HG03575 (cell line): ENCODE results near the gene BAD.

Source experiments
- ATAC-seq: cut with Tn5 transposase; IDR thresholded peaks from one replicate; pipeline ENCODE4 v1.9.1; 2021; ENCODE audit not compliant: unreplicated experiment, insufficient number of reproducible peaks, low FRiP score; ENCODE audit errors: extremely low read depth

Gene BAD

DNA sequence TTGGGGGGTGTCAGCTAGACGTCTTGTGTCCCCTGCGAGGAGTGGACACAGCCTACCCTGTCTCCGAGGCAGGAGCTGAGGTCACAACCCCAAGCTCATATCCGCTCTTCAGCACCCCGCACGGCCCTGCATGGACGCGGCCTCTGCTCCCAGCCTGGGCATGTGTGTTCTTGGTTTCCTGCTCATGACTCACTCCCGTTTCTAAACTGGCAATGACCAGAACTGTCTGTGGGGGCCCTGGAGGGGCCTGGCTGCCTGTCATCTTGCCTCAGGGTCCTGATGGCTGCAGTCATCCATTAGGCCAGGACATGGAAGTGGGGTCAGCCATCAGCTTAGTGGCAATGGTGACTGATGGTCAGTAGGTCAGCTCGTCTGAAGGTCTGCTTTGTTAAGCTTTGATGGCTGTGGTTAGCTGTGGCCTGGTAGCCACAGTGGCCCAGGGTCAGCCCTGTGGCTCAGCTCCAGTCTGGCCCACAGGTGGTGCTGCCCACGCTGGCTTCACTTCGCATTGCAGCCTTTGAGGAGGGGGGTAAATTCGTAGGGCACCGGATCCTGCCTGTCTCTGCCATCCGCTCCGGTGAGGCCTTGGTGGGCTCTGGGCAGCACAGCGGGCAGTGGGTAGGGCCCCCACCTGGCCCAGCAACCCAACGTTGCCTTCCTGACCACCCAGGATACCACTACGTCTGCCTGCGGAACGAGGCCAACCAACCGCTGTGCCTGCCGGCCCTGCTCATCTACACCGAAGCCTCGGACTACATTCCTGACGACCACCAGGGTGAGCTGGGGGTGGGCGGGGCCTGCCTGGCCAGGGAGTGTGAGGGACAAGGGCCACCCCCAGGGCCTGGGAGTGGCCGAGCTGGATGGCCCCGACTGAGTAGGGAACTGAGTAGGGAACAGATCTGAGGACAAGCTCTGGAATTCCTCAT lies 21.2 kb downstream of the BAD start:
- ATAC-seq, result no peak

DNA sequence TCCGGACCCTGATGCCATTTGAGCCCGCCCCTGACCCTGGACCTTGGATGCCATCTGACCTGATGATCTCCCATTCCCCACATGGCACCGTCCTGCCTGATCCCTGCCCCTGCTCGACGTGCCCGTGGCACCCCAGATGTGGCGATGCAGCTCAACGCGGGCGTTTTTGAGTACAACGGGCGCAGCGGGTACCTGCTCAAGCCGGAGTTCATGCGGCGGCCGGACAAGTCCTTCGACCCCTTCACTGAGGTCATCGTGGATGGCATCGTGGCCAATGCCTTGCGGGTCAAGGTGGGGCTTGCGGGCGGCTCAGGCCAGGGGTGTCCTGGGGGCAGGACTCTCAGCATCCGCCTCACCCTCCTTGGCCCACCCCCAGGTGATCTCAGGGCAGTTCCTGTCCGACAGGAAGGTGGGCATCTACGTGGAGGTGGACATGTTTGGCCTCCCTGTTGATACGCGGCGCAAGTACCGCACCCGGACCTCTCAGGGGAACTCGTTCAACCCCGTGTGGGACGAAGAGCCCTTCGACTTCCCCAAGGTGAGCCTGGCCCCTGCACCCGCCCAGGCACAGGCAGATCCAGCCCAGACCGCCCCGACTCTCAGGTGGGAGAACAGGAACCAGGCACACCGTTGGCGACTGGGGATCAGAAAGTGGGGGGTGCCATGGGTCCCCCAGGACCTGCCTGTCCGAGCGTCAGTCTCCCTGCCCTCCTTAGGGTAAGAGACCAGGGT lies 22.0 kb downstream of the BAD start:
- no peak for ATAC-seq

DNA sequence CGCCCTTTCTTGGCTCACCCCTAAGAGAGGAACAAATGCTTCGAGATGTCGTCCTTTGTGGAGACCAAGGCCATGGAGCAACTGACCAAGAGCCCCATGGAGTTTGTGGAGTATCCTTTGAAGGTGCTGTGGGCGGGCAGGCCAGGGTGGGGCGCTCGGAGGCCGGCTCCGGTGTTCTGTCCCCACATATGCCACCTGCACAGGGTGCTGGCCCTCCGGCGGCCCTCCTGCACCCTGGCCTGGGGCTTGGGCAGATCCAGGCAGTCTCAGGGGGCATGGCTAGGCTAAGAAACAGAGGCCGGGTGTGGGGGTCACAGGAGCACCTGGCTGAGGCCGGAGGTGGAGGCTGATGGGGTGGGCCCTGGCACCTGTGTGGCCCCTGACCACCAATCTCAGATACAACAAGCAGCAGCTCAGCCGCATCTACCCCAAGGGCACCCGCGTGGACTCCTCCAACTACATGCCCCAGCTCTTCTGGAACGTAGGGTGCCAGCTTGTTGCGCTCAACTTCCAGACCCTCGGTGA lies 22.8 kb downstream of the BAD start:
- no peak for ATAC-seq

DNA sequence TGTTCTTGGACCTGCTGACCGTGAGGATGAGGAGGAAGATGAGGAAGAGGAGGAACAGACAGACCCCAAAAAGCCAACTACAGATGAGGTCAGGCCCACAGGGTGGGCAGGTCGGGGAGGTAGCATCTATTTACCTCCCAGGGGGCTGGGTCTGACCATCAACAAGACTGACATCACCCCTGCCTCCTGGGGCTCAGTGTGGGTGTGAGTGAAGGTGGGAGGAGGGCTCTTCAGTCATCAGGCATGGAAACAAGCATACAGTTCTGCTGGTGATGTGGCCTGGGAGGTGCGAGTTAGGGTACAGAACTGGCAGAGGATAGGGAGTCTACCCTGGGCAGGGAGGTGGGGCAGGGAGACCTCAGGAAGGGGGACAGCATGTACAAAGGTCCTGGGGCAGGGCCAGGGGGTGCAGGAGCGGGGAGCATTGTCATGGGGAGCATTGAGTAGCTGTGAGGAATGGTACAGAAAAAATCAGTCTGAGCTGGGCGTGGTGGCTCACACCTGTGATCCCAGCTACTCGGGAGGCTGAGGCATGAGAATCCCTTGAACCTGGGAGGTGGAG lies 24.2 kb downstream of the BAD start:
- no peak for ATAC-seq

DNA sequence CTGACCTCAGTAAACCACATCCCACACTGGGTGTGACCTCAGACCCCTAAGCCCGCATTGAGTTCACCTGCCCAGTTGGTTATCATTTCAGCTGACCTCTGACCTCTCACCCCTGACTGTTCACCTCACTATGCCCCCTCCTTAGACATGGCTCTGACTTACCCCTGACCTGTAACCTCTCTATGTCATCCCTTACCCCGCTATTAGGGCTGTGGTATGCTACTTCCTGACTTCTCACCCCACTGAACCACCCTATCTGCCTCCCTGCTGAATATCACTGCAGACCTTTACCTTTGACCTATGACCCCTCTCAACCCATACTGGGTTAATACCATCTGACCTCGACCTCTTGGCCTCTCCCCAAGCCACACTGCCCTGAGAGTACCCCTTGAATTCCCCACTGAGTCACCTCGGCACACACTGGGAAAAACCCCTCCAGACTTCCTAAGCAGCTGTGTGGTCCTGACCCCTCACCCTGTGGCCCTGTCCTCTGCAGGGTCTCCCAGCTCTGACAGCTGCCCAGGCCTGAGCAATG lies 24.9 kb downstream of the BAD start:
- no peak for ATAC-seq

DNA sequence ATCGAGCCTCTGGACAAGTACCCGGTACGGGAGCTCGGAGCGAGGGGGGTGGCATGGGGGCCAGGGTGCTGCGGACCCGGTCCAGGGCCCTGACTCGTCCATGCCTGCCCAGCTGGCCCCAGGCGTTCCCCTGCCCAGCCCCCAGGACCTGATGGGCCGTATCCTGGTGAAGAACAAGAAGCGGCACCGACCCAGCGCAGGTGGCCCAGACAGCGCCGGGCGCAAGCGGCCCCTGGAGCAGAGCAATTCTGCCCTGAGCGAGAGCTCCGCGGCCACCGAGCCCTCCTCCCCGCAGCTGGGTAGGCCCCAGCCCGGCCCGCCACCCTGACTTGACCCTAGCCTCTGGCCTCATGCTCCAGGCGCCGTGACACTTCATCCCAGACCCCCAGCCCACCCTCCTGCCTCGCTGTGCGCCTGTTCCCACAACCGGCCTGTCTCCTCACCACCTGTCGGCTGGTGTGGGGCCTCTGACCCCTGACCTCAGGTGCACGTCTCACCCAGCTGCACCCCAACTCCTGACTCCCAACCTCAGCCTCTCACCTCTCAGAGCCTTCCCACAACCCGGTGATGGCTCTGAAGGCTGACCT lies 25.4 kb downstream of the BAD start:
- ATAC-seq, result no peak

DNA sequence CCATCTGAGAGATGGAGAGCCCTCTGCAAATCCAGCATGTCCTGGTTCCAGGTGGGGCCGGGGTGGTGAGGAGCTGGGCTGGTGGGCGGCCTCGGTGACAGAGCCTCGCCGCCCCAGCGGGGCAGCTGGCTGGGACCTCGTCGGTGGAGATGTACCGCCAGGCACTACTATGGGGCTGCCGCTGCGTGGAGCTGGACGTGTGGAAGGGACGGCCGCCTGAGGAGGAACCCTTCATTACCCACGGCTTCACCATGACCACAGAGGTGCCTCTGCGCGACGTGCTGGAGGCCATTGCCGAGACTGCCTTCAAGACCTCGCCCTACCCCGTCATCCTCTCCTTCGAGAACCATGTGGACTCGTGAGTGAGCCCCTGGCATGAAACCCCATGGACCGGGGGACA lies 26.1 kb downstream of the BAD start:
- ATAC-seq, result no peak

DNA sequence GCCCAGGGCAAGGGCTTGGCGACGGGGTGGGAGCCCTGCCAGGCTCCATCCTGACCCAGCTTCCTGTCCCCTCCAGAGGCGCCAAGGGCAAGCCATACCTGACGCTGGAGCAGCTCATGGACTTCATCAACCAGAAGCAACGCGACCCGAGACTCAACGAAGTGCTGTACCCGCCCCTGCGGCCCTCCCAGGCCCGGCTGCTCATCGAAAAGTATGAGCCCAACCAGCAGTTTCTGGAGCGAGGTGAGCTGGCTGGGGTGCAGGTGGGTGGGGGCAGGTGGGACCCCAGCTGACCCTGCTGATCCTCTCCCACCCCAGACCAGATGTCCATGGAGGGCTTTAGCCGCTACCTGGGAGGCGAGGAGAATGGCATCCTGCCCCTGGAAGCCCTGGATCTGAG lies 28.2 kb downstream of the BAD start:
- no peak for ATAC-seq

DNA sequence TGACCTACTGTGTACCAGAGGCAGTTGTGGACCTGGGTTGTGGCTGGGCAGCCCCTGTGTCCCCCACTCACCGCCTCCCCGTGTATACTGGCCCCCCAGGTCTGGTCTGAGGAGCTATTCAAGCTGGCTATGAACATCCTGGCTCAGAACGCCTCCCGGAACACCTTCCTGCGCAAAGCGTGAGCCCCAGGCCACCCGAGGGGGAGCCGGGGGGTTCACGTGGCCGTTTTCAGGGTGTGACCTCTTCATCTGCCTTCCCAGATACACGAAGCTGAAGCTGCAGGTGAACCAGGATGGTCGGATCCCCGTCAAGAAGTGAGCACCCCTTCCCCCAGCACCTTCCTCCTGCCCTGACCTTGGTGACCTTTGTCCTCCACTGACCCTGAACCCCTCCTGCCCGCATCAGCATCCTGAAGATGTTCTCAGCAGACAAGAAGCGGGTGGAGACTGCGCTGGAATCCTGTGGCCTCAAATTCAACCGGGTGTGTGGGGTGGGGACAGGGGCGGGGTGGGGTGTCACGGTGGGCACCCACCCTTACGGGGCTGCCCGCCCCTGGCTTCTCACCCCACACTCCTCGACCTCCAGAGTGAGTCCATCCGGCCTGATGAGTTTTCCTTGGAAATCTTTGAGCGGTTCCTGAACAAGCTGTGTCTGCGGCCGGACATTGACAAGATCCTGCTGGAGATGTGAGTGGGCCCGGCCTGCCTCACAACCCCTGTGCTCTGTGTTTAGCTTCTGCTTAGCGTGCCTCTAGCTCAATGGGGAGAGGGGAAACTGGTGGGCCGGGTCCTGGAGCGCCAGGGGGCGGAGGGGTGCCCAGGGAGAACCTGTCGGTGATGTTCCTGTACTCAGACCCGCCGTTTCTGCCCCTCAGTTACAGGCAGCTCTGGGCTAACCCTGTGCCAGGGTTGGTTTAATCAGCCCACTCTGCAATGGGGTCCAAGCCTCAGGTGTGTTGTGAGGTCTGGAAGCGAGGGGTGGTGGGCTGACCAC lies 29.0 kb downstream of the BAD start:
- ATAC-seq, result no peak

DNA sequence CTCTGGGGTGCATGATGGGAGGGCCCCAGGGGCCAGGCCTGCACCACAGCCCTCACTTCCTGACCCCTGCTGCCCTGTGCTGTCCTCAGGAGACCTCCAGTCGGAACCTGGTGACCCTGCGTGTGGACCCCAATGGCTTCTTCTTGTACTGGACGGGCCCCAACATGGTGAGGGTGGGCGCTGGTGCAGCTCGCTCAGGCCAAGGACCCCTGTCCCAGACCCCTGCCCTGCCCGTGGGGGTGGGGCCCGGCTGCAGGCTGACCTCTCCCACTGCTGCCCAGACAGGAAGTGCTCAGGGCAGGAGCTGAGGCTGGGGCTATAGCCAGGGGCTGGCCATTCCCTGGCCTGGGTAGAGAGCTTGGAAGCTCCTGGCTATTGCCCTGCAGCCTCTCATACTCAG lies 30.1 kb downstream of the BAD start:
- no peak for ATAC-seq

DNA sequence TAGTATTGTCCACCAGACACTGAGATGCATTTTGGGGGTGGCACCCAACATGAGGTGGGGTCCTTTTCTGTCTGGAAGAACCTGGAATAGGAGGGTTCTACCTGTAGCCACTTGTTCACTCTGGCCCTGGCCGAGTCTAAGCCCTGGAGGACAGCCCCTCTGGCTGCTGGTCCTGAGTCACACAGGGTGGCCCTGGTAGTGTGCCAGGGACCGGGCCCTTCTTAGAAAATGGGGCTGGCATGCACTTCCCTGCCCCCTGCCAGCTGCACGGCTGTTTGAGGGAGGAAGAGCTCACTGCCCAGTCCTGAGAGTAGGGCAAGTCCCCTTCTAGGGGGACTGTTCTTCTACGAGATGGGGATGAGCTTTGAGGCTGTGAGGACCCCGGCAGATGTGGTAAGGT lies 31.0 kb downstream of the BAD start:
- ATAC-seq, result no peak

DNA sequence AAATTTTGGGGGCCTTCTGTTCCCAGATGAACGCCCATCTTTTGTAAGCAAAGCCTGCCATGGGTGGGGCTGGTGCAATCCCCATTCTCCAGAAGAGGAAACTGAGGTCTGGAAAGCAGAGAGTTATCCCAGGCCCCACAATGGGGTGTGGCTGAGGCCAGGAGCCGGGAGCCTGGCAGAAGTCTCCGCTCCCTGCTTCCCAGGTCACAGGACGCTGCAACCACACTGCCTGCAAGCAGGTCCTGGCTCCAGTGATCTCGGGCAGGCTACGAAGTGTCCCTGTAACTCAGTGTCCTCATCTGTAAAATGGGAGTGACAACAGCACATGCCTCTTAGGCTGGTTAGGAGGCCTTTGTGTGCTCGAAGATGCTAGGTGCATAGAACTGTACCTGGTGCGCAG lies 31.4 kb downstream of the BAD start:
- ATAC-seq, result no peak

DNA sequence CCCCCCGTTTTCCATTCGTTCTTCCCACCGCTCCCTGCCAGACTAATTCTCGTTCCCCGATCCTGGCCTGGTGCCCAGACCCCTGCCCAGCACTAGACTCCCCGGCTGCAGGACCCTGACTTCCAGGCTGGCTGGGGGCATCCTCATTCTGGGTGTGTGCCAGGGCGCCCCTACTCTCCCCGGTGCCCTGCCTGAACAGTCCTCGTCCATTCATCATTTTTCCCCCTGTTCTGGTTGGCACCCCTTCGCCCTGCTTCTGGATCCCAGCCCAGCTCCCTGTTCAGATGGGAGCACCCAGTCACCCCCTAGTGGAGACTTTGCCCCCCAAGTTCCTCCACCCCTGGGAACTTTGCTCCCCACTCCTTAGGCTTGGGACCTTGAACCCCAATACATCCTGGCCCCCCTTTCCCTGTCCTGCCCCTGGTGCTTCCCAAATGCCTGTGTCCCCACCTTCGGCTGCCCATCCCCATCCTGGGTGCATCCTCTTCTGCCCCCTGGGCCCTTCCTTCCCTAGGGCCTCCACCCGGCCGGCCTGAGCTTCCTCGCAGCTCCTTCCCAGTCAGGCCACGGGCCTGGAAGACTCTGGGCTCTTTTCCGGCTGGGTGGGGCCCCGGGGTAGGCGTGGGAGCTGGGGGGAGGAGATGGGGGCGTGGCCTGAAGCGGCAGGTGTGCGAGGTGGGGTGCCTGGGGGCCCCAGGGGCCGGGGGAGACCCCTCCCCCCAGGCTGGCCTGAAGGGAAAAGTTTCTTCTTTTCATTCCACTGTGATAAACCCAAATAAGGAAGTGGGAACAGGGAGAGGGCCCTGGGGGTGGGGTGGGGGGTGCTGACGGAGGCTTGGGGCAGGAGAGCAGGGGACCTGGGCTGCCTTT lies 32.2 kb downstream of the BAD start:
- no peak for ATAC-seq

DNA sequence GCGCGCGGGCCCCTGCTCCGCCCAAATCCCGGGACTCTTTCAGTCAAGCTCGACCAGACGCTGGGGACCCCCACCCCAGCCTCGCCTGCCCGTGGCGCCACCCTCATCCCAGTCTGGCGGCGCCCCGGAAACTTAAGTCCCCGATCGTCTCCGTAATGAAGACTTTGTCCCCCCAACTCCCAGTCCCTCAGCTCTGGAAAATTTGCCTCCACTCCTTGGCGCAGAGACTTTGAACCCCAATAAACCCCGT lies 32.8 kb downstream of the BAD start:
- ATAC-seq, result no peak

DNA sequence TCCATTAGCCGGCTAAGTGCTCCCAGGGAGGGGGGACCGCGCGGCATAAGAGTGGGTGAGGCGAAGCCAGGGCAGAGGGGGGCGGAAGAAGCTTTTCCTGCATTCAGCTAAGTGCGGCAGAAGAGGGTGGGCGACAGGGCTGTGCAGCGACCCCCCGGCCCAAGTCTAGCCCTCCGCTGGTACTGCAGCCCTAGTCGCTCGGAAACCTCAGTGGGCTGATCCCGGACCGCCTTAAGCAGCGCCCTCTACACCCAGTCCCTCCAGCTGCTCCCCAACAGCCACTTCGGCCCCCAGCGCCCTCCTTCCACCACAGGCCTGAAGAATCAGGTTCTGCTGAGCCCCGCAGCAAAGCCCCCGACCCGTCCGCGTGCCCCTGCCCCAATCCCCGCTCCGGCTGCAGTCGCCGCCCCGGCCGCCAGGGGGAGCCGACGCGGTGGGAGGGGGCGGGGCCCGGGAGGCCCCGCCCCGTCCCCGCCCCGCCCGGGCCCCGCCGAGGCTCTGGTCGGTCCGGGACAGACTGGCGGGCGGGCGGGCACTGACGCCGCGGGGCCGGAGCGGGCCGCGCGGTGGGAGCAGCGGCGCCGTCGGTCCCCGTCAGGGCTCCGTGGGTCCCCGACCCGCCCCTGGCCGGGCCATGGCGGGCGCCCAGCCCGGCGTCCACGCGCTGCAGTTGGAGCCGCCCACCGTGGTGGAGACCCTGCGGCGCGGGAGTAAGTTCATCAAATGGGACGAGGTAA lies 33.3 kb downstream of the BAD start, which contains the start of gene PLCB3:
Gene PLCB3, plus strand, starts transcription at position 515 of the 737 bp plus-strand sequence. Its CDS starts 120 bp downstream, at position 635.
- ATAC-seq, result no peak

DNA sequence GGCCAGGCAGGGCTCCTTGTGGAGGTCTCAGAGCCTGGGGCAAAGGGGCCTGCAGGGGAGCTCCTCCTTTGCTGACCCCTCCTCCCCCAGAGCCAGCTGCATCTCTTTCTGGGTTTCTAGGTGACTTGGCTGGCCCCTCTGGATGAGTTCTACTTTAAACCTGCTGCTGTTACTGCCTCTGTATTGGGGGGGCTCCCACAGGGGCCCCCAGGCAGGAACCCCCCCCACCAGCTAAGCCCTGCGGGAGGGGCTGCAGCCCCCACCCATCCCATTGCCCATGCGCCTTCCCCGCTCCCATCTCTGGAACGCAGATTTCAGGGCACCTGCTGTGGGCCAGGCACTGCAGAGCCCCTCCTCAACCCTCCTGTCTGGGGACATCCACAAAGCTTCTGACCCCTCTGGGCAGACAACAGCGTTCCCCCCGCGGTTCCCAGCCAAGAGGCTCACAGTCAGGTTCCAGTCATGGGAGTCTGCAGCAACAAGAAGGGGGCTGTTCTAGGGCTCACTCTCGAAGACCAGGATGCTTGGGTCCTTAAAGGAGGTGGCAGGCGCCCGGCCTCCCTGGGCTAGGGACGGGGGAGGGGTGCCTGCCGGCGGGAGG lies 34.0 kb downstream of the BAD start:
- no peak for ATAC-seq
